Fibroblast of lung (primary cell): ENCODE results near the gene MST1R.

Source experiments
- CTCF ChIP-seq, 2 donors: IDR thresholded peaks in 1 of 2; conservative IDR thresholded peaks in 1 of 2; 1 replicate in 1 of 2; 2 replicates in 1 of 2; pipeline ENCODE4 v1.5.1; 2011 to 2012; ENCODE audit warnings: low read length in 2 of 2, control low read depth in 1 of 2, inconsistent platforms in 1 of 2, low read depth in 1 of 2, mild to moderate bottlenecking in 1 of 2
- EZH2 ChIP-seq: IDR thresholded peaks from 2 replicates; pipeline ENCODE4 v1.5.1; 2012; ENCODE audit warnings: low read length, control low read depth, mild to moderate bottlenecking; ENCODE audit errors: missing control alignments

- TF ChIP-seq CTCF (conservative IDR thresholded peaks at IDR 0.05 in 1 of 2, IDR thresholded peaks at IDR 0.05 in 1 of 2; ENCODE audit: low read depth in 1 of 2, low read length in 2 of 2) (no peak), EZH2 (no peak)
Observed at GRCh38 chr3:49879721-49880120, 24.0 kb downstream of the MST1R start.
